K562 (cell line): ENCODE data around the gene MED22. TPM values are rescaled to one million over a fixed set of nuclear protein-coding genes. Genes with fewer than 3 reads are reported as not detected.

ENCODE experiments used
- ATAC-seq: fragments of 200-7000 bp; cut with Tn5 transposase; 3 replicates; pipeline ENCODE4 v1.9.1; 2020; ENCODE audit warnings: moderate library complexity
- Bru-seq: library from RNA; stranded (reverse); fragments of 400-500 nt; gene quantifications from one replicate; lab custom pipeline; 2021; lab: Mats Ljungman, UMichigan
- BruChase-seq, 2 experiments: library from RNA; stranded (reverse); fragments of 400-500 nt; gene quantifications; one replicate each; lab custom pipeline; 2021; lab: Mats Ljungman, UMichigan
- BruUV-seq: library from RNA; stranded (reverse); fragments of 400-500 nt; replicated peaks from 2 replicates; lab custom pipeline; 2021; lab: Mats Ljungman, UMichigan
- CTCF ChIA-PET: fragments of 300-600 bp; formaldehyde crosslinking; extraction: SDS; loops from one replicate; lab custom pipeline; 2021; ENCODE audit warnings: low intra/inter-chr PET ratio; lab: Yijun Ruan, JAX
- POLR2A ChIA-PET: fragments of 300-600, 350-650 bp; sonication (Branson Sonifier 250); formaldehyde crosslinking; extraction: SDS; loops from one replicate; lab custom pipeline; 2021; ENCODE audit warnings: antibody characterized with exemption, inconsistent platforms; lab: Yijun Ruan, JAX
- DNase-seq, 4 experiments: peaks; one replicate each; pipeline versions ENCODE4 v3.0.0 to v3.0.0-alpha.2; 2011 to 2018; ENCODE audit warnings: low spot score in 3 of 4, mixed read lengths in 3 of 4; ENCODE audit errors: extremely low read depth in 1 of 4
- FAIRE-seq: peaks from 2 replicates; lab custom pipeline; 2011; peaks lifted over from hg19 to GRCh38; lab: Jason Lieb, UNC
- H2AFZ ChIP-seq: 2 replicates; pipeline ENCODE4 v1.6.0; 2011; ENCODE audit warnings: low read depth, low read length, control low read depth, inconsistent platforms
- H3K27ac ChIP-seq: fragments of 200-600 bp; 3 replicates; pipeline ENCODE4 v1.8.0; 2011; ENCODE audit warnings: low read depth, mild to moderate bottlenecking, control low read depth, inconsistent platforms, low read length, moderate library complexity, mixed read lengths; ENCODE audit errors: extremely low read depth
- H3K27me3 ChIP-seq, 2 experiments: fragments of 300-600 bp in 1 of 2; 2 replicates in 1 of 2; 3 replicates in 1 of 2; pipeline versions ENCODE4 v1.6.0 to v1.8.0; 2011; ENCODE audit warnings: inconsistent platforms in 2 of 2, low read length in 2 of 2, mild to moderate bottlenecking in 1 of 2, mixed read lengths in 1 of 2, moderate library complexity in 1 of 2; ENCODE audit not compliant: control insufficient read depth in 2 of 2, insufficient read depth in 2 of 2
- H3K36me3 ChIP-seq: fragments of 300-600 bp; 3 replicates; pipeline ENCODE4 v1.8.0; 2011; ENCODE audit warnings: mild to moderate bottlenecking, low read length, inconsistent platforms; ENCODE audit not compliant: control insufficient read depth, insufficient read depth
- H3K4me1 ChIP-seq, 2 experiments: fragments of 200-600 bp in 1 of 2; replicated peaks in 1 of 2; 2 replicates in 1 of 2; 3 replicates in 1 of 2; pipeline versions ENCODE4 v1.5.1 to v1.8.0; 2011; ENCODE audit warnings: inconsistent platforms in 2 of 2, low read length in 2 of 2, mild to moderate bottlenecking in 1 of 2, mixed read lengths in 1 of 2, moderate library complexity in 1 of 2; ENCODE audit not compliant: control insufficient read depth in 2 of 2, insufficient read depth in 2 of 2
- H3K4me2 ChIP-seq: 2 replicates; pipeline ENCODE4 v1.6.1; 2011; ENCODE audit warnings: low read length, control low read depth, inconsistent platforms, mixed read lengths; ENCODE audit not compliant: insufficient read depth
- H3K4me3 ChIP-seq: fragments of 200-600 bp; sonication (generic), shearing (Covaris generic); 2 replicates; pipeline ENCODE4 v1.5.1; 2016; ENCODE audit warnings: control low read depth, inconsistent platforms
- H3K79me2 ChIP-seq: fragments of 200-600 bp; 3 replicates; pipeline ENCODE4 v1.8.0; 2011; ENCODE audit warnings: low read length, inconsistent platforms; ENCODE audit not compliant: control insufficient read depth, insufficient read depth
- H3K9ac ChIP-seq, 2 experiments: 2 replicates each; pipeline versions ENCODE4 v1.6.0 to v1.6.1; 2011; ENCODE audit warnings: low read depth in 2 of 2, low read length in 2 of 2, control low read depth in 1 of 2, inconsistent platforms in 1 of 2, mild to moderate bottlenecking in 1 of 2, mixed read lengths in 1 of 2; ENCODE audit not compliant: insufficient read depth in 1 of 2
- H3K9me1 ChIP-seq: one replicate; pipeline ENCODE4 v1.6.0; 2011; ENCODE audit warnings: inconsistent platforms, mild to moderate bottlenecking, low read length, moderate library complexity; ENCODE audit not compliant: control insufficient read depth, insufficient read depth
- H3K9me3 ChIP-seq: replicated peaks from 2 replicates; pipeline ENCODE4 v1.5.1; 2011; ENCODE audit warnings: low read depth, low read length, inconsistent platforms; ENCODE audit not compliant: control insufficient read depth, insufficient read depth
- H4K20me1 ChIP-seq: replicated peaks from 2 replicates; pipeline ENCODE4 v1.6.1; 2011; ENCODE audit warnings: low read length, inconsistent platforms, mixed read lengths; ENCODE audit not compliant: control insufficient read depth, insufficient read depth
- ARHGAP35 ChIP-seq: fragments of 450-650 bp; IDR thresholded peaks from 2 replicates; pipeline ENCODE4 v1.6.1; 2018; ENCODE audit not compliant: partially characterized antibody
- CTBP1 ChIP-seq: fragments of 450-650 bp; IDR thresholded peaks from 2 replicates; pipeline ENCODE4 v1.6.1; 2016; ENCODE audit warnings: borderline replicate concordance
- E2F1 ChIP-seq: sonication (generic); formaldehyde crosslinking; IDR thresholded peaks from 2 replicates; pipeline ENCODE4 v1.8.1; 2023; ENCODE audit warnings: mild to moderate bottlenecking, missing genetic modification reagents, moderate library complexity
- ELF2 ChIP-seq: fragments of 250-450 bp; sonication (Bioruptor Pico); IDR thresholded peaks from 2 replicates; pipeline ENCODE4 v1.5.0; 2021; ENCODE audit warnings: mild to moderate bottlenecking
- FOXP1 ChIP-seq: sonication (generic); formaldehyde crosslinking; IDR thresholded peaks from 2 replicates; pipeline ENCODE4 v1.8.0; 2022; ENCODE audit warnings: mild to moderate bottlenecking, missing genetic modification reagents
- IRF9 ChIP-seq: fragments of 450-650 bp; IDR thresholded peaks from 2 replicates; pipeline ENCODE4 v1.6.1; 2016; ENCODE audit warnings: missing biosample characterization, missing genetic modification characterization
- NFRKB ChIP-seq: fragments of 450-650 bp; IDR thresholded peaks from 2 replicates; pipeline ENCODE4 v1.6.1; 2016; ENCODE audit warnings: low read depth
- SNRNP70 ChIP-seq: fragments of 200-400 bp; formaldehyde crosslinking; optimal IDR thresholded peaks from 2 replicates; pipeline ENCODE3; 2017; ENCODE audit warnings: low read depth, low read length
- SUPT5H ChIP-seq: fragments of 450-650 bp; IDR thresholded peaks from 2 replicates; pipeline ENCODE4 v1.6.1; 2016
- VEZF1 ChIP-seq: fragments of 200-800 bp; sonication (Bioruptor generic); IDR thresholded peaks from 2 replicates; pipeline ENCODE4 v1.6.1; 2017; ENCODE audit warnings: missing genetic modification characterization, missing compliant biosample characterization
- YY1 ChIP-seq, 3 experiments: IDR thresholded peaks; 2 replicates each; pipeline ENCODE4 v1.6.1; 2011; ENCODE audit warnings: low read length in 2 of 3, mild to moderate bottlenecking in 2 of 3, moderate library complexity in 2 of 3, borderline replicate concordance in 1 of 3, control low read depth in 1 of 3, low read depth in 1 of 3; ENCODE audit not compliant: insufficient read depth in 3 of 3, insufficient replicate concordance in 2 of 3, control insufficient read depth in 1 of 3, insufficient read length in 1 of 3; ENCODE audit errors: extremely low read depth in 1 of 3
- WGBS: fragments of 100-300 bp; shearing (Covaris generic); methylation state at CpG from one replicate; pipeline ENCODE4 v1.1.6; 2016; ENCODE audit warnings: low coverage, mixed read lengths; ENCODE audit not compliant: insufficient coverage; ENCODE audit errors: missing lambda C conversion rate; 5-methylcytosine and 5-hydroxymethylcytosine counted together
- in situ Hi-C: fragments of 300-500 bp; cut with MboI; formaldehyde crosslinking; loops from 4 replicates; pipeline ENCODE4 v1.15.0; 2018; ENCODE audit warnings: inconsistent platforms, mixed read lengths
- intact Hi-C: fragments of 100-400 bp; cut with micrococcal nuclease; formaldehyde crosslinking; loops from 2 replicates; pipeline ENCODE4 v1.14.2; 2022
- long read RNA-seq, 3 experiments: library from polyadenylated mRNA in 2 of 3; library from RNA in 1 of 3; unstranded in 2 of 3; stranded (forward) in 1 of 3; transcript quantifications; one replicate each; pipeline ENCODE4 v2.0.0, GENCODE V29; 2019 to 2022
- polyA minus RNA-seq, 3 experiments: library from RNA; depleted of rRNA, polyadenylated mRNA; stranded (reverse); fragments of >200 nt; gene quantifications; 2 replicates each; pipeline ENCODE4 v1.2.3, GENCODE V29; 2011
- polyA plus RNA-seq, 8 experiments: library from polyadenylated mRNA; depleted of rRNA in 4 of 8; stranded (reverse) in 5 of 8; unstranded in 3 of 8; fragments of >200 nt; fragmentation: Nextera tagmentation in 2 of 8; fragmentation: Illumina TruSeq in 1 of 8; extraction: Ambion mirVana in 2 of 8; extraction: Trizol in 1 of 8; gene quantifications; 2 replicates each; pipeline versions ENCODE4 v1.2.1 to v1.2.3, GENCODE V29; 2011 to 2014; ENCODE audit warnings: inconsistent platforms in 1 of 8, missing spikeins in 1 of 8
- total RNA-seq, 7 experiments: library from RNA; depleted of rRNA in 6 of 7; stranded (reverse); fragments of >200 nt in 6 of 7; fragmentation: Illumina TruSeq in 2 of 7; extraction: Trizol in 2 of 7; gene quantifications; 2 replicates each; pipeline versions ENCODE4 v1.2.1 to v1.2.3, GENCODE V29; 2011 to 2021; ENCODE audit warnings: low replicate concordance in 1 of 7

MED22 gene
- total RNA-seq (2011; cell fraction: chromatin; rRNA removed; ENCODE audit: low replicate concordance), result 32.2 and 75.9 TPM in 2 replicates
- total RNA-seq (2011; cell fraction: nucleolus; rRNA removed), result 43.3 and 44.7 TPM in 2 replicates
- total RNA-seq (2011; cell fraction: nucleoplasm; rRNA removed), result 40.6 and 56.1 TPM in 2 replicates
- total RNA-seq (2014; rRNA removed), result 27.2 and 28.0 TPM in 2 replicates
- total RNA-seq (2014; rRNA removed; fragmentation: Illumina TruSeq; extraction: Trizol), result 7.7 and 9.4 TPM in 2 replicates
- total RNA-seq (2015; rRNA removed; fragmentation: Illumina TruSeq; extraction: Trizol), result 22.3 and 22.6 TPM in 2 replicates
- 32.4 and 35.6 TPM in 2 replicates for total RNA-seq (2021)
- 23.4 and 33.6 TPM in 2 replicates for polyA plus RNA-seq (2011; rRNA removed)
- 28.9 and 48.4 TPM in 2 replicates for polyA plus RNA-seq (2011; cell fraction: cytosol; rRNA removed)
- polyA plus RNA-seq (2011; cell fraction: nucleus; rRNA removed), result 91.8 and 102 TPM in 2 replicates
- polyA plus RNA-seq (2012), result 24.0 and 26.3 TPM in 2 replicates
- polyA plus RNA-seq (2014; fragmentation: Illumina TruSeq; extraction: Trizol), result 15.5 and 23.8 TPM in 2 replicates
- 1 to 10 TPM in 1 of 2 experiments, under 1 TPM in 1; 0.73 to 1.4 TPM for polyA plus RNA-seq (2014; fragmentation: Nextera tagmentation; extraction: Ambion mirVana)
- 32.6 and 34.8 TPM in 2 replicates for polyA plus RNA-seq (2014; rRNA removed)
- 12.6 and 25.7 TPM in 2 replicates for polyA minus RNA-seq (2011; rRNA and poly(A)+ RNA removed)
- 16.2 and 27.5 TPM in 2 replicates for polyA minus RNA-seq (2011; cell fraction: cytosol; rRNA and poly(A)+ RNA removed)
- polyA minus RNA-seq (2011; cell fraction: nucleus; rRNA and poly(A)+ RNA removed), result 15.6 and 19.2 TPM in 2 replicates
- percentile 78 among the genes with signal in this experiment for Bru-seq, nascent RNA
- BruChase-seq, experiment 1, labeled RNA remaining after a 2-hour chase, result percentile 77 among the genes with signal in this experiment
- percentile 77 among the genes with signal in this experiment for BruChase-seq, experiment 2, labeled RNA remaining after a 6-hour chase
- long read RNA-seq, experiment 1, transcript MED22-209 (4 exons, 3,867 nt), result major isoform, 26 of 146 reads
- long read RNA-seq, experiment 1, partial matches to known transcripts, result 6 of 146 reads
- long read RNA-seq, experiment 1, other reads (novel, unspliced or antisense), result 110 of 146 reads
- long read RNA-seq, experiment 2, transcript MED22-209 (4 exons, 3,867 nt), result major isoform, 17 of 35 reads
- long read RNA-seq, experiment 2, partial matches to known transcripts, result 16 of 35 reads
- long read RNA-seq, experiment 2, other reads (novel, unspliced or antisense), result 2 of 35 reads
- long read RNA-seq, experiment 3, transcript MED22-209 (4 exons, 3,867 nt), result major isoform, 7 of 13 reads
- long read RNA-seq, experiment 3, partial matches to known transcripts, result 0 of 13 reads
- long read RNA-seq, experiment 3, other reads (novel, unspliced or antisense), result 6 of 13 reads

GRCh38 chr9:133347985-133348717 lies at the start of gene MED22, which contains the start of gene RPL7A:
TSS of gene MED22 (minus strand) at chr9:133348131. CDS start at chr9:133346662, 1,469 bp downstream.
TSS of gene RPL7A (plus strand) at chr9:133348218. CDS start at chr9:133348244, 26 bp downstream.
- peak within 1 kb of the TSS; percentile 100 for H3K4me3 ChIP-seq
- peaks cover 32% of the 10 kb centered on the region for H4K20me1 ChIP-seq
- FAIRE-seq (peak; percentile 94), DNase-seq (peak; percentile 72 to 96 (median 85)), ATAC-seq (peak; percentile 77)
- H3K27ac ChIP-seq, result peak within 1 kb of the TSS; percentile 98
- H3K27me3 ChIP-seq, result no peaks in the 10 kb centered on the region
- in situ Hi-C loops, result no loop called here
- ChIA-PET CTCF (no interaction called here), POLR2A (interaction anchor here (0.6 to 3.3 kb wide), 27 partner anchors 9 to 320 kb away, joined by 3 to 31 read pairs (median 4); partner anchors contain the start of genes SLC2A6, SURF1, SURF2 and SURF6)
- intact Hi-C loops, result no loop called here
- peaks cover 57% of the 10 kb centered on the region for H3K79me2 ChIP-seq
- H3K9me1 ChIP-seq, result peaks cover 3% of the 10 kb centered on the region
- peak within 1 kb of the TSS; percentile 93 for H3K4me2 ChIP-seq
- no peaks in the 10 kb centered on the region for H3K9me3 ChIP-seq
- H3K36me3 ChIP-seq, result peaks cover 77% of the 10 kb centered on the region
- peak within 1 kb of the TSS; percentile 100 for H3K9ac ChIP-seq
- H2AFZ ChIP-seq, result peak within 1 kb of the TSS; percentile 79
- peaks cover 16 to 31% of the 10 kb centered on the region in 2 experiments; a peak in 4 of 5 replicates for H3K4me1 ChIP-seq
- under 1% methylated on average over 62 of the region's 64 CpGs for WGBS
- no TSS peak for BruUV-seq
- TF ChIP-seq VEZF1 (CRISPR knock-in tag) (peak; percentile 68), YY1 (IDR thresholded peaks at IDR 0.05; ENCODE audit: borderline replicate concordance in 1 of 3, control insufficient read depth in 1 of 3, extremely low read depth in 1 of 3, insufficient read depth in 3 of 3, insufficient read length in 1 of 3, insufficient replicate concordance in 2 of 3, low read depth in 1 of 3, low read length in 2 of 3) (peak; percentile 80 to 93 (median 83)), CTBP1 (peak; percentile 58; the same call in 1 of the 2 replicates), FOXP1 (CRISPR knock-in tag) (peak; percentile 13; the same call in 1 of the 2 replicates), SUPT5H (peak; percentile 100), SNRNP70 (peak; percentile 67), ELF2 (peak; percentile 58; the same call in 1 of the 2 replicates), E2F1 (peak; percentile 18), NFRKB (peak; percentile 94), ARHGAP35 (peak; percentile 93), IRF9 (tag) (0 out of 2 replicates have a peak, but pooled peaks have one; percentile 40)
